ENCODE results near the gene HSPB3. TPM values are rescaled to one million over a fixed set of nuclear protein-coding genes. Genes with fewer than 3 reads are reported as not detected.
A peak's percentile ranks its signal among the peaks of the same experiment; 100 is the strongest.
"Not testable (repeated sequence)": the region's sequence is repeated elsewhere in the genome, so short reads cannot be mapped to it uniquely, and the experiment has no call there.

HSPB3 gene
- total and polyA plus RNA-seq, 2 donors: 0.87 to 0.94 TPM

GRCh38 chr5:54469622-54470021, 14.1 kb downstream of the HSPB3 start:
- Histone ChIP-seq H3K9me3 (ENCODE audit: control insufficient read depth in 2 of 2, insufficient read depth in 1 of 2, low read length in 1 of 2) (no peaks in the 10 kb centered on the region), H3K4me1 (ENCODE audit: control insufficient read depth in 2 of 2, insufficient read depth in 2 of 2, low read length in 2 of 2) (no peaks in the 10 kb centered on the region), H3K4me3 (ENCODE audit: low read length in 2 of 2) (no peak overlapping the region), H3K27me3 (ENCODE audit: control insufficient read depth in 2 of 2, insufficient read depth in 1 of 2, low read length in 1 of 2) (no peaks in the 10 kb centered on the region), H3K36me3 (ENCODE audit: control insufficient read depth in 2 of 2, insufficient read depth in 2 of 2, low read length in 1 of 2) (no peaks in the 10 kb centered on the region), H3K27ac (ENCODE audit: low read depth in 1 of 2, low read length in 1 of 2) (peak overlapping the region in 1 of 2 donors; percentile 58)
- no peak for DNase-seq (ENCODE audit: low read depth in 6 of 9, low spot score in 9 of 9)
- WGBS: 69% methylated on average over 2 of the region's 2 CpGs

GRCh38 chr5:54470128-54470527, 14.6 kb downstream of the HSPB3 start:
- H3K36me3 ChIP-seq (ENCODE audit: control insufficient read depth in 2 of 2, insufficient read depth in 2 of 2, low read length in 1 of 2): no peaks in the 10 kb centered on the region
- WGBS: 88% methylated on average over 2 of the region's 2 CpGs
- no peak for DNase-seq (ENCODE audit: low read depth in 6 of 9, low spot score in 9 of 9)
- H3K27ac ChIP-seq (ENCODE audit: low read depth in 1 of 2, low read length in 1 of 2): no peak overlapping the region
- H3K9me3 ChIP-seq (ENCODE audit: control insufficient read depth in 2 of 2, insufficient read depth in 1 of 2, low read length in 1 of 2): no peaks in the 10 kb centered on the region
- H3K4me1 ChIP-seq (ENCODE audit: control insufficient read depth in 2 of 2, insufficient read depth in 2 of 2, low read length in 2 of 2): no peaks in the 10 kb centered on the region
- H3K4me3 ChIP-seq (ENCODE audit: low read length in 2 of 2): no peak overlapping the region
- no peaks in the 10 kb centered on the region for H3K27me3 ChIP-seq (ENCODE audit: control insufficient read depth in 2 of 2, insufficient read depth in 1 of 2, low read length in 1 of 2)

GRCh38 chr5:54470677-54471076, 15.2 kb downstream of the HSPB3 start:
- H3K4me1 ChIP-seq (ENCODE audit: control insufficient read depth in 2 of 2, insufficient read depth in 2 of 2, low read length in 2 of 2): no peaks in the 10 kb centered on the region
- H3K36me3 ChIP-seq (ENCODE audit: control insufficient read depth in 2 of 2, insufficient read depth in 2 of 2, low read length in 1 of 2): no peaks in the 10 kb centered on the region
- no peaks in the 10 kb centered on the region for H3K27me3 ChIP-seq (ENCODE audit: control insufficient read depth in 2 of 2, insufficient read depth in 1 of 2, low read length in 1 of 2)
- H3K27ac ChIP-seq (ENCODE audit: low read depth in 1 of 2, low read length in 1 of 2): no peak overlapping the region
- no peak overlapping the region for H3K4me3 ChIP-seq (ENCODE audit: low read length in 2 of 2)
- no peak for DNase-seq (ENCODE audit: low read depth in 6 of 9, low spot score in 9 of 9)
- H3K9me3 ChIP-seq (ENCODE audit: control insufficient read depth in 2 of 2, insufficient read depth in 1 of 2, low read length in 1 of 2): no peaks in the 10 kb centered on the region
- WGBS: 67% methylated on average over 1 of the region's 1 CpG

- Histone ChIP-seq H3K9me3 (ENCODE audit: control insufficient read depth in 2 of 2, insufficient read depth in 1 of 2, low read length in 1 of 2) (no peaks in the 10 kb centered on the region), H3K4me1 (ENCODE audit: control insufficient read depth in 2 of 2, insufficient read depth in 2 of 2, low read length in 2 of 2) (no peaks in the 10 kb centered on the region), H3K27me3 (ENCODE audit: control insufficient read depth in 2 of 2, insufficient read depth in 1 of 2, low read length in 1 of 2) (no peaks in the 10 kb centered on the region), H3K36me3 (ENCODE audit: control insufficient read depth in 2 of 2, insufficient read depth in 2 of 2, low read length in 1 of 2) (no peaks in the 10 kb centered on the region), H3K27ac (ENCODE audit: low read depth in 1 of 2, low read length in 1 of 2) (no peak overlapping the region), H3K4me3 (ENCODE audit: low read length in 2 of 2) (no peak overlapping the region)
- 65% methylated on average over 3 of the region's 3 CpGs for WGBS
- DNase-seq (ENCODE audit: low read depth in 6 of 9, low spot score in 9 of 9): no peak
Observed at GRCh38 chr5:54471398-54471797, 15.9 kb downstream of the HSPB3 start.

- no peaks in the 10 kb centered on the region for H3K36me3 ChIP-seq (ENCODE audit: control insufficient read depth in 2 of 2, insufficient read depth in 2 of 2, low read length in 1 of 2)
- no peak overlapping the region for H3K4me3 ChIP-seq (ENCODE audit: low read length in 2 of 2)
- H3K9me3 ChIP-seq (ENCODE audit: control insufficient read depth in 2 of 2, insufficient read depth in 1 of 2, low read length in 1 of 2): no peaks in the 10 kb centered on the region
- no peaks in the 10 kb centered on the region for H3K4me1 ChIP-seq (ENCODE audit: control insufficient read depth in 2 of 2, insufficient read depth in 2 of 2, low read length in 2 of 2)
- no peak for DNase-seq (ENCODE audit: low read depth in 6 of 9, low spot score in 9 of 9)
- WGBS: 78% methylated on average over 2 of the region's 2 CpGs
- H3K27me3 ChIP-seq (ENCODE audit: control insufficient read depth in 2 of 2, insufficient read depth in 1 of 2, low read length in 1 of 2): no peaks in the 10 kb centered on the region
- no peak overlapping the region for H3K27ac ChIP-seq (ENCODE audit: low read depth in 1 of 2, low read length in 1 of 2)
Observed at GRCh38 chr5:54476682-54477081, 21.2 kb downstream of the HSPB3 start.

GRCh38 chr5:54477941-54478478, 22.5 kb downstream of the HSPB3 start:
- H3K4me3 ChIP-seq (ENCODE audit: low read length in 2 of 2): no peak overlapping the region
- H3K4me1 ChIP-seq (ENCODE audit: control insufficient read depth in 2 of 2, insufficient read depth in 2 of 2, low read length in 2 of 2): no peaks in the 10 kb centered on the region
- no peaks in the 10 kb centered on the region for H3K27me3 ChIP-seq (ENCODE audit: control insufficient read depth in 2 of 2, insufficient read depth in 1 of 2, low read length in 1 of 2)
- DNase-seq (ENCODE audit: low read depth in 6 of 9, low spot score in 9 of 9): no peak
- 98% methylated on average over 1 of the region's 1 CpG for WGBS
- no peak overlapping the region for H3K27ac ChIP-seq (ENCODE audit: low read depth in 1 of 2, low read length in 1 of 2)
- H3K36me3 ChIP-seq (ENCODE audit: control insufficient read depth in 2 of 2, insufficient read depth in 2 of 2, low read length in 1 of 2): no peaks in the 10 kb centered on the region
- H3K9me3 ChIP-seq (ENCODE audit: control insufficient read depth in 2 of 2, insufficient read depth in 1 of 2, low read length in 1 of 2): no peaks in the 10 kb centered on the region

- no peak for DNase-seq (ENCODE audit: low read depth in 6 of 9, low spot score in 9 of 9)
- no peaks in the 10 kb centered on the region for H3K4me1 ChIP-seq (ENCODE audit: control insufficient read depth in 2 of 2, insufficient read depth in 2 of 2, low read length in 2 of 2)
- no peak overlapping the region for H3K4me3 ChIP-seq (ENCODE audit: low read length in 2 of 2)
- no peaks in the 10 kb centered on the region for H3K36me3 ChIP-seq (ENCODE audit: control insufficient read depth in 2 of 2, insufficient read depth in 2 of 2, low read length in 1 of 2)
- H3K27me3 ChIP-seq (ENCODE audit: control insufficient read depth in 2 of 2, insufficient read depth in 1 of 2, low read length in 1 of 2): no peaks in the 10 kb centered on the region
- H3K27ac ChIP-seq (ENCODE audit: low read depth in 1 of 2, low read length in 1 of 2): no peak overlapping the region
- no peaks in the 10 kb centered on the region for H3K9me3 ChIP-seq (ENCODE audit: control insufficient read depth in 2 of 2, insufficient read depth in 1 of 2, low read length in 1 of 2)
Observed at GRCh38 chr5:54480296-54480695, 24.8 kb downstream of the HSPB3 start.

GRCh38 chr5:54484219-54484894, 28.9 kb downstream of the HSPB3 start:
- 91% methylated on average over 5 of the region's 5 CpGs for WGBS
- H3K9me3 ChIP-seq (ENCODE audit: control insufficient read depth in 2 of 2, insufficient read depth in 1 of 2, low read length in 1 of 2): no peaks in the 10 kb centered on the region
- H3K4me3 ChIP-seq (ENCODE audit: low read length in 2 of 2): no peak overlapping the region
- no peaks in the 10 kb centered on the region for H3K27me3 ChIP-seq (ENCODE audit: control insufficient read depth in 2 of 2, insufficient read depth in 1 of 2, low read length in 1 of 2)
- no peaks in the 10 kb centered on the region for H3K4me1 ChIP-seq (ENCODE audit: control insufficient read depth in 2 of 2, insufficient read depth in 2 of 2, low read length in 2 of 2)
- DNase-seq (ENCODE audit: low read depth in 6 of 9, low spot score in 9 of 9): no peak
- no peak overlapping the region for H3K27ac ChIP-seq (ENCODE audit: low read depth in 1 of 2, low read length in 1 of 2)
- no peaks in the 10 kb centered on the region for H3K36me3 ChIP-seq (ENCODE audit: control insufficient read depth in 2 of 2, insufficient read depth in 2 of 2, low read length in 1 of 2)

GRCh38 chr5:54485659-54486058, 30.2 kb downstream of the HSPB3 start:
- not testable (repeated sequence) for H3K27ac ChIP-seq (ENCODE audit: low read depth in 1 of 2, low read length in 1 of 2); DNase-seq (ENCODE audit: low read depth in 6 of 9, low spot score in 9 of 9); H3K9me3 ChIP-seq (ENCODE audit: control insufficient read depth in 2 of 2, insufficient read depth in 1 of 2, low read length in 1 of 2); H3K36me3 ChIP-seq (ENCODE audit: control insufficient read depth in 2 of 2, insufficient read depth in 2 of 2, low read length in 1 of 2); H3K4me3 ChIP-seq (ENCODE audit: low read length in 2 of 2); H3K4me1 ChIP-seq (ENCODE audit: control insufficient read depth in 2 of 2, insufficient read depth in 2 of 2, low read length in 2 of 2); H3K27me3 ChIP-seq (ENCODE audit: control insufficient read depth in 2 of 2, insufficient read depth in 1 of 2, low read length in 1 of 2)

Measured in thymus (tissue), 11 donors.